ENCODE measurements around the gene RNF150.

GRCh38 chr4:140813804-140814203, 319.5 kb downstream of the RNF150 start:
- TF ChIP-seq, protein P1, sequence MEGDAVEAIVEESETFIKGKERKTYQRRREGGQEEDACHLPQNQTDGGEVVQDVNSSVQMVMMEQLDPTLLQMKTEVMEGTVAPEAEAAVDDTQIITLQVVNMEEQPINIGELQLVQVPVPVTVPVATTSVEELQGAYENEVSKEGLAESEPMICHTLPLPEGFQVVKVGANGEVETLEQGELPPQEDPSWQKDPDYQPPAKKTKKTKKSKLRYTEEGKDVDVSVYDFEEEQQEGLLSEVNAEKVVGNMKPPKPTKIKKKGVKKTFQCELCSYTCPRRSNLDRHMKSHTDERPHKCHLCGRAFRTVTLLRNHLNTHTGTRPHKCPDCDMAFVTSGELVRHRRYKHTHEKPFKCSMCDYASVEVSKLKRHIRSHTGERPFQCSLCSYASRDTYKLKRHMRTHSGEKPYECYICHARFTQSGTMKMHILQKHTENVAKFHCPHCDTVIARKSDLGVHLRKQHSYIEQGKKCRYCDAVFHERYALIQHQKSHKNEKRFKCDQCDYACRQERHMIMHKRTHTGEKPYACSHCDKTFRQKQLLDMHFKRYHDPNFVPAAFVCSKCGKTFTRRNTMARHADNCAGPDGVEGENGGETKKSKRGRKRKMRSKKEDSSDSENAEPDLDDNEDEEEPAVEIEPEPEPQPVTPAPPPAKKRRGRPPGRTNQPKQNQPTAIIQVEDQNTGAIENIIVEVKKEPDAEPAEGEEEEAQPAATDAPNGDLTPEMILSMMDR (IDR thresholded peaks at IDR 0.05): no peak
- TF ChIP-seq POLR2A (IDR thresholded peaks at IDR 0.05): no peak
